HG03159 (cell line): ENCODE data around the gene GHRL.
A peak's percentile ranks its signal among the peaks of the same experiment; 100 is the strongest.
"Not testable (repeated sequence)": the region's sequence is repeated elsewhere in the genome, so short reads cannot be mapped to it uniquely, and the experiment has no call there.

ENCODE experiments used
- ATAC-seq: cut with Tn5 transposase; IDR thresholded peaks from one replicate; pipeline ENCODE4 v1.9.1; 2021; ENCODE audit warnings: mild to moderate bottlenecking, moderate library complexity; ENCODE audit not compliant: unreplicated experiment

The GHRL gene

DNA sequence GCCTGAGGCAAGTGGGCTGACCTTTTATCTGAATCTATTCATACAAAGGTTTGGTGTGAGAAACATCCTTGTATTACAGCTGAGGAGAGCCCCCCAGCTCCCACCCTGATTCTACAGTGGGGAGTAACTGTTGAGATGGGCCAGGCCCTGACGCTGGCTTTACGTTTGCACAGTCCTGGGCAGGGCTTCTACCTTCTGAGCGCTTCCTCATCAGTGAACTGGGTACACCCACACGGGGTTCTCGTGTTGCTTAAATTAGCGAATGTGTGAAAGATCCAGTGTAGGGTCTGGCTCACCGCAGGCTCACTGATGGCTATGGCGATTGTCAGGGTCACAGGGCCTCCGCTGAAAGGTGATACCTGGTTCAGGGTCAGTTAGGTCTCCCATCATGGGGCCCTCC is 7.3 kb upstream of the GHRL start:
- no peak for ATAC-seq

- peak; percentile 57 for ATAC-seq
These were observed 6.9 kb upstream of the GHRL start for GRCh38 chr3:10299679-10300078.

- no peak for ATAC-seq
These were observed 6.4 kb upstream of the GHRL start for GRCh38 chr3:10299175-10299574.

DNA sequence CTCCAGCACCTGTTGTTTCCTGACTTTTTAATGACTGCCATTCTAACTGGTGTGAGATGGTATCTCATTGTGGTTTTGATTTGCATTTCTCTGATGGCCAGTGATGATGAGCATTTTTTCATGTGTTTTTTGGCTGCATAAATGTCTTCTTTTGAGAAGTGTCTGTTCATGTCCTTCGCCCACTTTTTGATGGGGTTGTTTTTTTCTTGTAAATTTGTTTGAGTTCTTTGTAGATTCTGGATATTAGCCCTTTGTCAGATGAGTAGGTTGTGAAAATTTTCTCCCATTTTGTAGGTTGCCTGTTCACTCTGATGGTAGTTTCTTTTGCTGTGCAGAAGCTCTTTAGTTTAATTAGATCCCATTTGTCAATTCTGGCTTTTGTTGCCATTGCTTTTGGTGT is 5.3 kb upstream of the GHRL start:
- ATAC-seq: not testable (repeated sequence)

DNA sequence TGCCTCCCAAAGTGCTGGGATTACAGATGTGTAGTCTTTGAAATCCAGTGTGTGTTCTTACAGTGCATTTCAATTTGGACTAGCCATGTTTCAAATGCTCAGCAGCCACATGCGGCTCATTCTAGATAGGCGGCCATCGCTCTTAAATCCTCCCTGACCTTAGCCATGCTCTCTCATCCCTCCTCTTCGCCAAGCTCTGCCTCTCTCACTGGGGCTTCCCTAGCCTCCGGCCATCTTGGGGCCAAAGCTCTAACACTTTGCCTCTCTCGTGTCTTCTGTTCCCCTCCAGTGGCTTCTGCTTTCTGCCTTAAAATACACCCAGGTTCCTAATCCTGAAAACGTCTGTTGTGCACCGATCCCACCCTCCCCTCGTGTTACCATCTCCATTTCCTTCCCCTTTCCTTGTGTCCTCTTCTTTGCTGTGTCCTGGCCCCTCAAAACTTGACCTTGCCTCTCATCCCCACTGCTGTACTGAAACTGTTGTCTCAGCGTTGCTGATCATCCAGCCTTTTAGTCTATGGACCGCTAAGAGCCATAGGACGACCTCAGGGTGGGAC is 1.4 kb upstream of the GHRL start:
- ATAC-seq: no peak

GRCh38 chr3:10291641-10292040 is 1.1 kb downstream of the GHRL start:
- no peak for ATAC-seq

DNA sequence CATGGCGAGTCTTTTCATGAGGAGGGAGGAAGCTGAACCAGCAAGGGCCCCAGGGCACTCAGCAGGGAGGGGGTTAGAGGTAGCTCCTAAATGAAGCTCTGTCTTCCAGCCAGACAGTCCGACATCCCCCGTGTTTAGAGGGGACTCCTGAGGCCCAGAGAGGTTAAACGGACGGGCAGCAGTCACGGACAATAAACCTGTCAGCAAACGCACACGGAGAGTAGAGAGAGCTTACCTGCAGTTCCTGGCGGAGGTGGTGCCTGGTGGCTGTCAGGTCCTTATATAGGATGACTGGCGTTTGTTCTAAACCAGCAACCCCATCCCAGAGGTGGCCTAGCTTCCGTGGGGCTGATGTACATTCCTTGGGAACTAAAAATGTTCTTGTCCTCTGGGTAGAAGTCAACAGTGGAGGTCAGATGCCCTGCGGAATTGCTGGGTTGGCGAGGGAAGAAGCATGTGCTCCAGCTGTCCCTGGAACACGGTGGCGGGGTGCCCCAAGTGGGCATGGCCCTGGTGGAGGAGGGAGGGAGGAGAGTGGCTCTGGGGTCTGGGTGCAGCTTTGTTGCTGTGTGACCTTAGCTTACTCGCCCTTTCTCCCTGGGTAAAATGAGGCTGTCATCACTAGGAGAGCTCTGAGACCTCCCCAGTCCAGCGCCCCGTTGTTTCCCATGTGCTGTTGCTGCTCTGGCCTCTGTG is 2.1 kb downstream of the GHRL start:
- ATAC-seq: no peak

DNA sequence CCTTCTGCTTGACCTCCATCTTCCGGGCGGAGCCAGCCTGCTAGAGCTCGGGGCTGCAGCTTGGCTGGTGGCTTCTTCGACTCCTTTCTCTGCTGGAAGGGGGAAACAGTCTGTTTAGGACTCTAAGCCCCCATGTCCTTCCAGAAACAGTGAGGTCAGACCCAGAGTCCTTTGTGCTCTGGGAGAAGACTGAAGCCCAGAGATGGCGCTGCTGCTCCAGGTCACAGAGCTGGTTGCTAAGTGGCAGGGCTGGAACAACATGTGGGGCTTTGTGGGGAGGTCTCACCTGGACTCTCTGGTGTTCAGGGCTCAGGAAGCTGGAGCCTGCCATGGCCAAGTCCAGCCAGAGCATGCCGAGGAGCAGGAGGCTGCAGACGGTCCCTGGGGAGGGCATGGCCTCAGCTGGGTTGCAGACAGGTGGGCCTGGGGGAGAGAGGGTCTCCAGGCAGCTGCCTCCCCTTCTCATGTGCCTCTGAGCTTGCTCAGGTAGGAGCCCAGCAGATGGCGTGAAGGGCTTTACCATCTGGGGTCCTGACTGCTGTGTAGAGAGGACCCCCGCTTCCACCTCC is 2.9 kb downstream of the GHRL start:
- ATAC-seq: no peak

DNA sequence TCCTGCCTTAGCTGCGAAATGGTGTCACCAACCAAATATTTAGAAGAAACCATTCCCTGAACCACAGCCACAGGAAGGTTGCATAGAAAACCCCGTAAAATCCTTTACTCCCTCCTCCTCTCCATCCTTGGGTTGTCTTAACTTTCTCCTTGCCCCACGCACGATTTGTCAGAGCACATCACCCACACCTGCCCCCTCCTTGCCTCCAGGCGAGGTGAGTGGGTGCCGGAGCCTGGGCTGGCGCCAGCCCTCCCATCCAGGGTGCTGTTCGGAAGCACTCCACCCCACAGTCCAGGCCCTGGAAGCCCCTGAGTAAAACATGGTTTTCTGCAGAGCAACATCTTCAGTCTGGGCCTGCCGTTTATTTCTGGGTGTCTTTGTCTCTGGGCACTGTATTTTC is 3.7 kb downstream of the GHRL start:
- ATAC-seq: no peak

GRCh38 chr3:10288575-10288960 is 4.2 kb downstream of the GHRL start:
- ATAC-seq: no peak

- no peak for ATAC-seq
These were observed 4.7 kb downstream of the GHRL start for GRCh38 chr3:10287936-10288574.

- no peak for ATAC-seq
These were observed 6.0 kb downstream of the GHRL start for GRCh38 chr3:10286596-10287295.

DNA sequence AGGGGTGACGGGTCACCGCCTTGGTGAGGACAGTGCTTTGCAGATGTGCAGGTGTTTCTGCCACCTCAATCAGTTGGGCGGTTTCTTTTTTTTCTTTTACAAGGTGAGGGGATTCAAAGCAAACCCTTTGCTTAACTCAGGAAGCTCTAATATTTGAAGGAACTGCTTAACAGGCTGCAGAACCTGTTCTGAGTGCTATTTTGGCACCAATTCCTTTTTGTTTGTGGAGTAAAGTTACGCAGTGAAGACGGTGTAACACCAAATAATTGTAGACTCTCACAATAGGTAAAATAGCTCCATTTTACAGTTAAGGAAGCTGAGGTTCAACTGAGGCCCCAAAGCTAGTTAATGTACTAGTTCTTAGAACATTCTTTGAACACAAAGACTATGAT is 6.6 kb downstream of the GHRL start:
- no peak for ATAC-seq

DNA sequence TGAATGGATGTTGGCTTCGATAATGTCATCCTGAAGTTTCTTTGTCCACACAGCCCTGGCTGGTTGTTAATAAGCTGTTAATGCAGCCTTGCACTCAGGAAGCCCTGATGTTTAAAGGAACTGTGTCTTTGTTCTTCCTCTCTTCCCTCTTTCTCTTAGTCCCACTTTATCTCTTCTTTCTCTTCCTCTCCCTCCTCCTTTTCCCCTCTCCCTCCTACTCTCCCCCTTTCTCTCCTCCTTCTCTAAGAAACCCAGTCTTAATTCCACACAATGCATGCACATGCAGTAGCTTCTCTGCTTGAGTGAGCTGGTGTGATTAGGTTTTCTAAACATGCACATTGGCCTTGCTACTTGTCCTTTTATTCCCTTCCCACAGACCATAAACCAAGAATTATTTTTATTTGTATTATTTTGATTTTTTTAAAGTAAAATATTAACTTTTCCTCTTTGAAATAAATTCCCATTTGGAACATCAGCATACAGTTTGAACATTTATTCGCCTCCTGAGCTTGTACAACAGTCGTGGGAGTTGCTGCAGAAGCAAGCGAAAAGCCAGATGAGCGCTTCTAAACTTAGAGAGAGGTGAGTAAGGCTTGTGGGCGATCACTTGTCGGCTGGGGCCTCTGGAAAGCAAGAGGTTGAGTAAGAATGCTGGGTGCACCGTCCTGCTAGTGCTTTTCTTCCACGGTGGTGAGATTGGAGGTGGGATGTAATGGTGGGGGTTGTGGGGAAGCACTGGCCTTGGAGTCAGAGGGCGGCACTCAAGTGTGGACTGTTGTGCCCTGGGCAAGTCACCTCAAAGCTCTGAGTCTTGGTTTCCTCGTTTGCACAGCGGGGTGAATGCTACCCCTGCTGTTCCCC is 7.2 kb downstream of the GHRL start:
- ATAC-seq: no peak

DNA sequence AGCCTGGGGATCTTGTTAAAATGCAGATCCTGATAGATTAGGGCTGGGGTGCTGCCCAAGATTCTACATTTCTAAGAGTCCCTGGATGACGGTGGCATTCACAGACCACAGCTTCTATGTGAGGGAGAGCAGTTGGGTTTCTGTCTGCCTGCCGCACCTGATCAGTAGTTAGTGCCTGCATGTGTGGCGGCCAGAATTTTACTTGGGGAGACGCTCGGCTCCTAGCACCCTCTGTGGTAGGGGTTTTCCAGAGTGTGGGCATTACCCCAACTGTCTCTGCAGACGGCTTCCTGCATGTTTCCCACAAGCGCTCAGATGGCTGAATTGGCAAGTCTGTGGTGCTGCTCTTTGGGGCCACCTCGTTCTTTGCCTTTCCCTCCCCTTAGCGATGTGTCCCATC is 8.3 kb downstream of the GHRL start:
- ATAC-seq: no peak

DNA sequence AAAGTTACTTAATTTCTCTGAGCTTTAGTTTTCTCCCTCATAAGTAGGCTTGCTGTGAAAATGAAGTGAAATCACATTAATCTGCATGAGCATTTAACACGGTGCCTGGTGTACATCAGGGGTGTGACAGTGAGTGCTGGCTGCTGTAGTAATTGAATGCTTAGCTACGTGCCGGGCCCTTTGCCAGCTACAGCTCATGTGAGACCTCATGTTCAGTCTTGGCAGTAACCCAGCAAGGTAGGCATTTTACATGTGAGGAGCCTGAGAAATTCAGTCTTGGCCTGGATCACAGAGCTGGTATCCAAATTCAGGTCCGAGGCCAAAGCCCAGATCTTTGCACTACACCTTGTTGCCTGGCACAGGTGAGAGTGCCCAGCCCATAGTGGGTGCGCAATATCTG is 9.1 kb downstream of the GHRL start:
- no peak for ATAC-seq

DNA sequence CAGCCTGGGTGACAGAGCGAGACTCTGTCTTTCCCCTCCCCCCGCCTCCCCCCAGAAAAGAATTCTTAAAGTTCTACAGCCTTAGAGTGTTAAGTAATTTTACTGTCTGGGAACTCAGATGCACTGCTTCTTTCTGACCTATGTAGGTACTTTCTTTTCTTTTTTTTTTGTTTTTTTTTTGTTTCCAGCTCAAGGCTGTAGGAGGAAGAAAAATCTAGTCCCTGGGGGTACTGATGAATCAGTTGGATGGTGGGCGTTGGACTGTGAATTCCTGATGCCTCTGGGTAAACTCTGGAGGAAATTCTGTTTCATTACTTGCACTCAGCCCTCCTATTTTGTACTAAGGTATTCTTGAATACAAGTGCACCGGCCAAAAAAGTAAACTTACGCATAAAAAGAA is 10.8 kb downstream of the GHRL start:
- no peak for ATAC-seq

- no peak for ATAC-seq
These were observed 12.2 kb downstream of the GHRL start for GRCh38 chr3:10280571-10280970.

DNA sequence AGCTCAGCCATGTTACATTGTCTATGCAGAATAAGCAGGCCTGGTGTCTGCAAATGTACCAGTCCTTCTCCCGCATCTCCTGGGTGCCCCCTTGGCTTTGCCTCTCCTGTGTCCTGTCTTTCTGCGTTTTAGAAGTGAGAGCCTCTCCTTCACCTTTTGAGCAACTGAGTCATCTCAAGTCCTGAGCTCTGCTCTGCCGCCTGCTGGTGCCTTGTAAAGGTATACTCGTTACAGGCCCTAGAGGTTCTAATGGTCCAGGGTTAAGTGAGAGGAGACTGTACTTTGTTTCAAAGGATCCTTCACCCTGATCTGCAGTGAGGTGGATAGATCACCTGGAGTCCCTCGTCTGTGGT is 12.6 kb downstream of the GHRL start:
- ATAC-seq: no peak

DNA sequence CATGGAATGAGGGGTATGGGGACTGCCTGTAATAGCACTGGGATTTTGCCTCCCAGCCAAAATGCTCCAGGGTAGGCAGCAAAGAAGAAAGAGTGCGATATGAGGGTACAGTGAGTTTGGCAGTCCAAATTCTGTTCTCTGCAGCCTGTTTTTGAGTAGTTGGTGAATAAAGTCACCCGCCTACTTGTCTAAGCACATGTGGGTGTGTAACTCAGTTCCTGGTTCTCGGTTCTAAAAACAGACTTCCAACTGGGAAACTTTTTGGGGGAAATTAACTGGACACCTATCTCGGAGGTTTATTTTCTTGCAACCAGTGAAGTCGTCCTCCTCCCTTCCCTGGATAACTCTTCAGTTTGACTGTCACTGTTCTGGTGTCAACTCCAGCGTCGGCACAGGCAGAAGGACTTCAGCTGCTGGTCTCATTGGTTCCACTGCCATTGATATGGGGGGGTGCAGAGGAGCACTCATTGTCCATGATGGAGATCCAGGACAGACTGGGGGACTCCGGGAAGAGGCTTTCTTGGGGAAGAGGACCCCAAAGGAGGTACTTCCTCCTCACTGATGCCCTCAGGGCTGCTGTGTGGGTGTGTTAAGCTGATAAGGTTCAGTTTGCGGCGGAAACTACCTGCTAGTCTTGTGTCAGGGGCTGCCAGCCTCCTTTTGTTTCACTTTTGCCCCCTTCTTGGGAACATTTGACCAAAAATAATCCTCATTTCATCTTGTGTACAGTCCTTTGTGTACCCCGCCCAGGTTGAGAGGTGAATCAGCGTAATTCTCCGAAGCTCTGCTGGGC is 13.2 kb downstream of the GHRL start:
- ATAC-seq: no peak
